Measurements from ENCODE around the gene PAFAH2. TPM values are rescaled to one million over a fixed set of nuclear protein-coding genes. Genes with fewer than 3 reads are reported as not detected.
A peak's percentile ranks its signal among the peaks of the same experiment; 100 is the strongest.

The PAFAH2 gene
- total and polyA plus RNA-seq, 2 donors from 2014 or later, result 21.0 to 23.5 TPM

DNA sequence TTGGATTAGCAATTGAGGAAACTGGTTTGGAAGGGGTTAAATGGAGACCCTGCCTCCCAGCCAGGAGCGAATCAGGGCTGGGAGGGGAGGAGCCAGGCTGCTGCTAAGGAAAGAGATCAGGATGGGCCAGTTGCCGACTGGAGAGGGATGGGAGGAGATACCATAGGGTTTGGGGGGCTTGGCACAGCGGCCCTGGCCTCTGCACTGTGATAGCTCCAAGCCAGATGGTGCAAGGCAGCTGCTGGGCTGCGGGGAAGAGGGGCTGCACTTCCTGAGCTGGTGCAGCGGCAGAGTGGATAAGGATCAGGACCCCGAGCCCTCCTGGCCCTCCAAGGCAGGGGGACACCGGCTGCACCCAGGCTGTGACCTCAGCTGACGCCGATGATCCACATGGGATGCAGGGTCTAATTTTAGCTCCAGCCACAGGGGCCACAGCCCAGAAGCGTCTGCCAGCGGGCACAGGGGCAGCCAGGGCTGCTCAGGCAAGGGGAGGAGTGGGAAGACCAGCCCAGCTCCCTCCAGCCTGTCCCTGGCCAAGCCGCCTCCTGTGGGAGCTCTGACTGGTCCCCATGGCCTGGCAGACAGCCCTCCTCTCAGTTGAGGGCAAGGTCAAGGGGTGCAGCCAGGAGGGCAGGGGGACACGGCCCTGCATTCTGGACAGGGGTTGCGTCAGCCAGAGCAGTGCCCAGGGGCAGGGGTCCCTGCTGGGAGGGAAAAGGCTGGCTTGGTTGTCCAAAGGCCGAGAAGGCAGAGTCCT, 24.0 kb upstream of the PAFAH2 start, which contains the start of gene EXTL1:
TSS of gene EXTL1 (plus strand) at position 129 of the 757 bp plus-strand sequence. CDS start 872 bp downstream, outside the sequence.
- intact Hi-C loops (cut with DNase I), result no loop called here
- no peaks in the 10 kb centered on the region for H3K27me3 ChIP-seq (ENCODE audit: control insufficient read depth, insufficient read depth, low read length)
- no peaks in the 10 kb centered on the region for H3K36me3 ChIP-seq (ENCODE audit: control insufficient read depth in 2 of 3, insufficient read depth in 3 of 3, low read length in 3 of 3)
- H3K4me1 ChIP-seq (ENCODE audit: control insufficient read depth in 2 of 3, insufficient read depth in 2 of 3, low read depth in 1 of 3, low read length in 3 of 3), result no peaks in the 10 kb centered on the region
- DNase-seq (peak; percentile 64 to 88 (median 82)), FAIRE-seq (no peak)
- H3K9me3 ChIP-seq (ENCODE audit: control insufficient read depth in 2 of 3, insufficient read depth in 1 of 3, low read length in 3 of 3), result no peaks in the 10 kb centered on the region
- TF ChIP-seq, protein P1, sequence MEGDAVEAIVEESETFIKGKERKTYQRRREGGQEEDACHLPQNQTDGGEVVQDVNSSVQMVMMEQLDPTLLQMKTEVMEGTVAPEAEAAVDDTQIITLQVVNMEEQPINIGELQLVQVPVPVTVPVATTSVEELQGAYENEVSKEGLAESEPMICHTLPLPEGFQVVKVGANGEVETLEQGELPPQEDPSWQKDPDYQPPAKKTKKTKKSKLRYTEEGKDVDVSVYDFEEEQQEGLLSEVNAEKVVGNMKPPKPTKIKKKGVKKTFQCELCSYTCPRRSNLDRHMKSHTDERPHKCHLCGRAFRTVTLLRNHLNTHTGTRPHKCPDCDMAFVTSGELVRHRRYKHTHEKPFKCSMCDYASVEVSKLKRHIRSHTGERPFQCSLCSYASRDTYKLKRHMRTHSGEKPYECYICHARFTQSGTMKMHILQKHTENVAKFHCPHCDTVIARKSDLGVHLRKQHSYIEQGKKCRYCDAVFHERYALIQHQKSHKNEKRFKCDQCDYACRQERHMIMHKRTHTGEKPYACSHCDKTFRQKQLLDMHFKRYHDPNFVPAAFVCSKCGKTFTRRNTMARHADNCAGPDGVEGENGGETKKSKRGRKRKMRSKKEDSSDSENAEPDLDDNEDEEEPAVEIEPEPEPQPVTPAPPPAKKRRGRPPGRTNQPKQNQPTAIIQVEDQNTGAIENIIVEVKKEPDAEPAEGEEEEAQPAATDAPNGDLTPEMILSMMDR (IDR thresholded peaks at IDR 0.05; ENCODE audit: borderline replicate concordance, extremely low read depth, insufficient read depth), result no peak
- H3K27ac ChIP-seq (ENCODE audit: low read depth in 2 of 2, low read length in 2 of 2), result no peak within 1 kb of the TSS
- peak within 1 kb of the TSS in 1 of 3 donors; percentile 40 for H3K4me3 ChIP-seq (ENCODE audit: low read length in 3 of 3)
- H3K9ac ChIP-seq (ENCODE audit: low read length in 3 of 3), result no peak within 1 kb of the TSS

- intact Hi-C loops (cut with DNase I), result no loop called here
- Histone ChIP-seq H3K27ac (ENCODE audit: low read depth in 2 of 2, low read length in 2 of 2) (no peak overlapping the region), H3K36me3 (ENCODE audit: control insufficient read depth in 2 of 3, insufficient read depth in 3 of 3, low read length in 3 of 3) (no peaks in the 10 kb centered on the region), H3K9ac (ENCODE audit: low read length in 3 of 3) (no peak overlapping the region), H3K9me3 (ENCODE audit: control insufficient read depth in 2 of 3, insufficient read depth in 1 of 3, low read length in 3 of 3) (no peaks in the 10 kb centered on the region), H3K4me1 (ENCODE audit: control insufficient read depth in 2 of 3, insufficient read depth in 2 of 3, low read depth in 1 of 3, low read length in 3 of 3) (no peaks in the 10 kb centered on the region), H3K4me3 (ENCODE audit: low read length in 3 of 3) (no peak overlapping the region), H3K27me3 (ENCODE audit: control insufficient read depth, insufficient read depth, low read length) (no peaks in the 10 kb centered on the region)
- TF ChIP-seq, protein P1 (IDR thresholded peaks at IDR 0.05; ENCODE audit: borderline replicate concordance, extremely low read depth, insufficient read depth), result no peak
- DNase-seq, result no peak
- FAIRE-seq, result no peak
Measured at GRCh38 chr1:26020941-26021646, 23.2 kb upstream of the PAFAH2 start.

DNA sequence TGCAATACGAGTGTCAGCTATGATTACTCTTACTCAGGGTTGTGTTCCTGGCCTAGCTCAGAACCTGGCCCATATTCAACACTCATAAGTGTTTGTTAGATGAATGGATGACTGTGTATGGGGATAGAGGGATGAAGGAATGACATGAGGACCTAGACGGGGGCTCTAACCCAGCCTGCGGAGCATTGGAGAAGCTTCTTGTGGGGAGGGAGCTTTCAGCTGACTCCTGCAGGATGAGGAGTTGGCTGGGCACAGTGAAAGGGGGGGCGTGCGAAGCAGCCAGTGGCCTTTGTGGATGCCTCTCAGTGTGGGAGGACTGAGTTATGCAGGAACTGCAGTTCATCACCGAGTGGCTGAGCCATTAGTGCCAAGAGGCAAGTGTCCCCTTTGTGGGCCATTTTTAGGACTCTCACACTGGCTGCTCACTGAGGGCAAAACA, 22.5 kb upstream of the PAFAH2 start:
- intact Hi-C loops (cut with DNase I), result no loop called here
- Histone ChIP-seq H3K4me3 (ENCODE audit: low read length in 3 of 3) (no peak overlapping the region), H3K27me3 (ENCODE audit: control insufficient read depth, insufficient read depth, low read length) (no peaks in the 10 kb centered on the region), H3K9ac (ENCODE audit: low read length in 3 of 3) (no peak overlapping the region), H3K4me1 (ENCODE audit: control insufficient read depth in 2 of 3, insufficient read depth in 2 of 3, low read depth in 1 of 3, low read length in 3 of 3) (no peaks in the 10 kb centered on the region), H3K9me3 (ENCODE audit: control insufficient read depth in 2 of 3, insufficient read depth in 1 of 3, low read length in 3 of 3) (no peaks in the 10 kb centered on the region), H3K27ac (ENCODE audit: low read depth in 2 of 2, low read length in 2 of 2) (no peak overlapping the region), H3K36me3 (ENCODE audit: control insufficient read depth in 2 of 3, insufficient read depth in 3 of 3, low read length in 3 of 3) (no peaks in the 10 kb centered on the region)
- TF ChIP-seq, protein P1 (IDR thresholded peaks at IDR 0.05; ENCODE audit: borderline replicate concordance, extremely low read depth, insufficient read depth), result no peak
- no peak for FAIRE-seq
- peak in 3 of 5 donors; percentile 35 to 53 (median 40) for DNase-seq

All from kidney (tissue), 14 donors.